ENCODE data around the gene SBF2. TPM values are rescaled to one million over a fixed set of nuclear protein-coding genes. Genes with fewer than 3 reads are reported as not detected.

SBF2 gene
- total and polyA plus RNA-seq, 9 of the 15 experiments (the other 6 are each of a cell fraction or from before 2014, with no cell fraction given): 0.80 to 9.5 (median 5.0) TPM

GRCh38 chr11:9825315-9825714 is 468.7 kb downstream of the SBF2 start:
- H4K20me1 ChIP-seq (replicated peaks; ENCODE audit: control insufficient read depth, insufficient read depth, low read length): no peaks in the 10 kb centered on the region
- ATAC-seq (no peak), FAIRE-seq (no peak), DNase-seq (ENCODE audit: extremely low read depth in 1 of 4, low spot score in 3 of 4) (no peak)
- no peak overlapping the region for H3K27ac ChIP-seq (ENCODE audit: extremely low read depth, low read depth, low read length)
- no peak overlapping the region for H3K4me3 ChIP-seq
- CTCF ChIA-PET (ENCODE audit: low intra/inter-chr PET ratio): no interaction called here
- H3K9me3 ChIP-seq (replicated peaks; ENCODE audit: control insufficient read depth, insufficient read depth, low read depth, low read length): no peaks in the 10 kb centered on the region
- H2AFZ ChIP-seq (ENCODE audit: low read depth, low read length): no peak overlapping the region
- in situ Hi-C loops (cut with MboI) (no loop called here), intact Hi-C loops (cut with micrococcal nuclease) (no loop called here)
- no peak overlapping the region for H3K4me2 ChIP-seq (ENCODE audit: insufficient read depth, low read length)
- H3K36me3 ChIP-seq (ENCODE audit: control insufficient read depth, insufficient read depth, low read length): no peaks in the 10 kb centered on the region
- no peaks in the 10 kb centered on the region for H3K9me1 ChIP-seq (ENCODE audit: control insufficient read depth, insufficient read depth, low read length)
- no TSS peak for BruUV-seq (replicated peaks)
- H3K9ac ChIP-seq (ENCODE audit: insufficient read depth in 1 of 2, low read depth in 2 of 2, low read length in 2 of 2): no peak overlapping the region
- POLR2A ChIA-PET: no interaction called here
- H3K79me2 ChIP-seq (ENCODE audit: control insufficient read depth, insufficient read depth, low read length): no peaks in the 10 kb centered on the region
- WGBS (ENCODE audit: insufficient coverage, low coverage, missing lambda C conversion rate): 14% methylated on average over 4 of the region's 4 CpGs
- no peaks in the 10 kb centered on the region; a peak in 1 of 5 replicates for H3K27me3 ChIP-seq (ENCODE audit: control insufficient read depth in 2 of 2, insufficient read depth in 2 of 2, low read length in 2 of 2)
- TF ChIP-seq ZKSCAN8 (CRISPR knock-in tag; IDR thresholded peaks at IDR 0.05) (no peak), SNRNP70 (optimal IDR thresholded peaks at IDR 0.05; ENCODE audit: low read depth, low read length) (no peak), RNF219 (CRISPR knock-in tag; IDR thresholded peaks at IDR 0.05) (no peak), NR2F6 (CRISPR knock-in tag; IDR thresholded peaks at IDR 0.05) (no peak), ZBTB49 (CRISPR knock-in tag; IDR thresholded peaks at IDR 0.05; ENCODE audit: borderline replicate concordance) (no peak), VEZF1 (CRISPR knock-in tag; IDR thresholded peaks at IDR 0.05) (no peak)
- H3K4me1 ChIP-seq (replicated peaks in 1 of 2; ENCODE audit: control insufficient read depth in 2 of 2, insufficient read depth in 2 of 2, low read length in 2 of 2): no peaks in the 10 kb centered on the region
